Amygdala (tissue), 56 donors: ENCODE results near the gene DNAJC12.
"Not testable (repeated sequence)": the region's sequence is repeated elsewhere in the genome, so short reads cannot be mapped to it uniquely, and the experiment has no call there.

Experiments
- DNase-seq, 56 donors: peaks; one replicate each; lab custom pipeline; 2025; lab: John Stamatoyannopoulos, UW

The DNAJC12 gene

GRCh38 chr10:67794909-67795460 is 43.0 kb downstream of the DNAJC12 start:
- no peak for DNase-seq

- no peak for DNase-seq
Measured at GRCh38 chr10:67794256-67794655, 43.7 kb downstream of the DNAJC12 start.

GRCh38 chr10:67793313-67793712 is 44.7 kb downstream of the DNAJC12 start:
- no peak for DNase-seq

GRCh38 chr10:67792653-67793052 is 45.3 kb downstream of the DNAJC12 start:
- DNase-seq = no peak

- DNase-seq = no peak
Measured at GRCh38 chr10:67790534-67791408, 47.2 kb downstream of the DNAJC12 start.

- no peak for DNase-seq
Measured at GRCh38 chr10:67789769-67790168, 48.2 kb downstream of the DNAJC12 start.

GRCh38 chr10:67788028-67788886 is 49.7 kb downstream of the DNAJC12 start:
- DNase-seq = peak in 12 of 56 donors; percentile 3 to 51 (median 14)

- no peak for DNase-seq
Measured at GRCh38 chr10:67785098-67785497, 52.9 kb downstream of the DNAJC12 start.

GRCh38 chr10:67784474-67784873 is 53.5 kb downstream of the DNAJC12 start:
- DNase-seq = no peak

GRCh38 chr10:67783606-67784294 is 54.2 kb downstream of the DNAJC12 start:
- no peak for DNase-seq

- DNase-seq = no peak
Measured at GRCh38 chr10:67782530-67782929, 55.5 kb downstream of the DNAJC12 start.

GRCh38 chr10:67780759-67781538 is 57.0 kb downstream of the DNAJC12 start:
- DNase-seq = no peak

GRCh38 chr10:67780204-67780621 is 57.8 kb downstream of the DNAJC12 start:
- not testable (repeated sequence) for DNase-seq

GRCh38 chr10:67779465-67780203 is 58.4 kb downstream of the DNAJC12 start:
- DNase-seq = peak in 46 of 56 donors; percentile 2 to 87 (median 41)

- DNase-seq = no peak
Measured at GRCh38 chr10:67776371-67776770, 61.6 kb downstream of the DNAJC12 start.

GRCh38 chr10:67775279-67775678 is 62.7 kb downstream of the DNAJC12 start:
- DNase-seq = no peak

GRCh38 chr10:67772894-67773511 is 65.0 kb downstream of the DNAJC12 start:
- no peak for DNase-seq

- no peak for DNase-seq
Measured at GRCh38 chr10:67772151-67772550, 65.8 kb downstream of the DNAJC12 start.
